Measurements from ENCODE around the gene ATG2A. TPM values are rescaled to one million over a fixed set of nuclear protein-coding genes. Genes with fewer than 3 reads are reported as not detected.

Gene ATG2A
- total and polyA plus RNA-seq, 10 of the 15 experiments (the other 5 are each of a cell fraction or from before 2014, with no cell fraction given): 0.08 to 19.0 (median 4.6) TPM

- ChIA-PET POLR2A (interaction anchor here (0.5 to 1.5 kb wide), 9 partner anchors 13 to 545 kb away, joined by 3 to 4 read pairs (median 3); partner anchors contain the start of genes MEN1, SF1 and TM7SF2), RAD21 (ENCODE audit: unreplicated experiment) (interaction anchor here (0.5 to 2.0 kb wide), 7 partner anchors 10 to 339 kb away, joined by 3 to 8 read pairs (median 3); partner anchors contain the start of genes ARL2, BATF2 and SF1), SMC1A (ENCODE audit: uncharacterized antibody, unreplicated experiment) (interaction anchor here (0.8 to 1.4 kb wide), 5 partner anchors 9 to 93 kb away, joined by 3 to 6 read pairs (median 3); no protein-coding TSS in a partner anchor), CTCF (interaction anchor here (0.6 to 1.3 kb wide), 9 partner anchors 24 to 351 kb away, joined by 3 to 4 read pairs (median 3); partner anchors contain the start of genes BATF2 and TM7SF2)
- in situ Hi-C loops (cut with MboI): no loop called here
- Histone ChIP-seq H3K4me1 (ENCODE audit: control insufficient read depth, insufficient read depth, low read length) (peaks cover 5% of the 10 kb centered on the region), H3K9me3 (replicated peaks; ENCODE audit: control insufficient read depth, insufficient read depth, low read length) (no peaks in the 10 kb centered on the region), H4K20me1 (ENCODE audit: control insufficient read depth, insufficient read depth) (no peaks in the 10 kb centered on the region), H2AFZ (ENCODE audit: control insufficient read depth, low read depth, low read length) (peak within 1 kb of the TSS; percentile 100), H3K36me3 (ENCODE audit: control insufficient read depth in 2 of 2, insufficient read depth in 2 of 2, low read length in 1 of 2) (no peaks in the 10 kb centered on the region), H3K27ac (ENCODE audit: control insufficient read depth, insufficient read depth) (peak within 1 kb of the TSS; percentile 76), H3K79me2 (ENCODE audit: control insufficient read depth, insufficient read depth, low read length) (no peaks in the 10 kb centered on the region), H3K27me3 (replicated peaks in 1 of 2; ENCODE audit: control insufficient read depth in 2 of 2, insufficient read depth in 2 of 2, low read length in 1 of 2) (no peaks in the 10 kb centered on the region), H3K4me2 (ENCODE audit: control insufficient read depth, insufficient read depth) (peak within 1 kb of the TSS; percentile 100), H3K9ac (ENCODE audit: control insufficient read depth, insufficient read depth, low read length) (peak within 1 kb of the TSS; percentile 83), H3K4me3 (peak within 1 kb of the TSS; percentile 66)
- WGBS (ENCODE audit: insufficient coverage, insufficient replicate concordance, low lambda C conversion rate, missing lambda C conversion rate): under 1% methylated on average over 29 of the region's 47 CpGs
- intact Hi-C loops (cut with micrococcal nuclease; ENCODE audit: unreplicated experiment): no loop called here
- BruUV-seq (replicated peaks): no TSS peak
- FAIRE-seq: peak; percentile 97
- peak; percentile 44 for DNase-seq (ENCODE audit: low read depth, low spot score)
- peak; percentile 99 for ATAC-seq
- TF ChIP-seq NFYB (IDR thresholded peaks at IDR 0.05; ENCODE audit: insufficient read depth, low read depth, low read length) (0 out of 2 replicates have a peak, but pooled peaks have one; percentile 14), ZSCAN29 (IDR thresholded peaks at IDR 0.05) (no peak), EP300 (IDR thresholded peaks at IDR 0.05; ENCODE audit: borderline replicate concordance in 1 of 2, control insufficient read depth in 1 of 2, low read depth in 2 of 2, low read length in 2 of 2) (peak in 1 of 2 experiments; percentile 27; a peak in 1 of 4 replicates), NR2C1 (IDR thresholded peaks at IDR 0.05) (0 out of 2 replicates have a peak, but pooled peaks have one; percentile 25), WRNIP1 (IDR thresholded peaks at IDR 0.05; ENCODE audit: borderline replicate concordance, low read depth, low read length) (no peak), CREB1 (IDR thresholded peaks at IDR 0.05; ENCODE audit: low read depth) (peak; percentile 91), SMC3 (IDR thresholded peaks at IDR 0.05; ENCODE audit: borderline replicate concordance, low read length) (no peak), NFXL1 (IDR thresholded peaks at IDR 0.05; ENCODE audit: borderline replicate concordance) (no peak), E2F8 (IDR thresholded peaks at IDR 0.05; ENCODE audit: low read depth, partially characterized antibody) (no peak), ZZZ3 (IDR thresholded peaks at IDR 0.05; ENCODE audit: control insufficient read depth, insufficient read length, low read depth) (no peak), MEF2B (IDR thresholded peaks at IDR 0.05; ENCODE audit: partially characterized antibody, poor library complexity, severe bottlenecking) (no peak), JUNB (IDR thresholded peaks at IDR 0.05) (peak; percentile 44), PAX8 (IDR thresholded peaks at IDR 0.05) (no peak), SMARCA5 (IDR thresholded peaks at IDR 0.05) (0 out of 2 replicates have a peak, but pooled peaks have one; percentile 25)
- TF ChIP-seq, protein P1, sequence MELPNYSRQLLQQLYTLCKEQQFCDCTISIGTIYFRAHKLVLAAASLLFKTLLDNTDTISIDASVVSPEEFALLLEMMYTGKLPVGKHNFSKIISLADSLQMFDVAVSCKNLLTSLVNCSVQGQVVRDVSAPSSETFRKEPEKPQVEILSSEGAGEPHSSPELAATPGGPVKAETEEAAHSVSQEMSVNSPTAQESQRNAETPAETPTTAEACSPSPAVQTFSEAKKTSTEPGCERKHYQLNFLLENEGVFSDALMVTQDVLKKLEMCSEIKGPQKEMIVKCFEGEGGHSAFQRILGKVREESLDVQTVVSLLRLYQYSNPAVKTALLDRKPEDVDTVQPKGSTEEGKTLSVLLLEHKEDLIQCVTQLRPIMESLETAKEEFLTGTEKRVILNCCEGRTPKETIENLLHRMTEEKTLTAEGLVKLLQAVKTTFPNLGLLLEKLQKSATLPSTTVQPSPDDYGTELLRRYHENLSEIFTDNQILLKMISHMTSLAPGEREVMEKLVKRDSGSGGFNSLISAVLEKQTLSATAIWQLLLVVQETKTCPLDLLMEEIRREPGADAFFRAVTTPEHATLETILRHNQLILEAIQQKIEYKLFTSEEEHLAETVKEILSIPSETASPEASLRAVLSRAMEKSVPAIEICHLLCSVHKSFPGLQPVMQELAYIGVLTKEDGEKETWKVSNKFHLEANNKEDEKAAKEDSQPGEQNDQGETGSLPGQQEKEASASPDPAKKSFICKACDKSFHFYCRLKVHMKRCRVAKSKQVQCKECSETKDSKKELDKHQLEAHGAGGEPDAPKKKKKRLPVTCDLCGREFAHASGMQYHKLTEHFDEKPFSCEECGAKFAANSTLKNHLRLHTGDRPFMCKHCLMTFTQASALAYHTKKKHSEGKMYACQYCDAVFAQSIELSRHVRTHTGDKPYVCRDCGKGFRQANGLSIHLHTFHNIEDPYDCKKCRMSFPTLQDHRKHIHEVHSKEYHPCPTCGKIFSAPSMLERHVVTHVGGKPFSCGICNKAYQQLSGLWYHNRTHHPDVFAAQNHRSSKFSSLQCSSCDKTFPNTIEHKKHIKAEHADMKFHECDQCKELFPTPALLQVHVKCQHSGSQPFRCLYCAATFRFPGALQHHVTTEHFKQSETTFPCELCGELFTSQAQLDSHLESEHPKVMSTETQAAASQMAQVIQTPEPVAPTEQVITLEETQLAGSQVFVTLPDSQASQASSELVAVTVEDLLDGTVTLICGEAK (IDR thresholded peaks at IDR 0.05; ENCODE audit: borderline replicate concordance): peak; percentile 81
Observed at GRCh38 chr11:64923944-64924909, 7.2 kb upstream of the ATG2A start, which contains the start of gene PPP2R5B. Gene PPP2R5B (plus strand): TSS chr11:64924689. CDS start chr11:64925735, 1,046 bp downstream.
